ENCODE measurements around the gene RIBC1.

DNA sequence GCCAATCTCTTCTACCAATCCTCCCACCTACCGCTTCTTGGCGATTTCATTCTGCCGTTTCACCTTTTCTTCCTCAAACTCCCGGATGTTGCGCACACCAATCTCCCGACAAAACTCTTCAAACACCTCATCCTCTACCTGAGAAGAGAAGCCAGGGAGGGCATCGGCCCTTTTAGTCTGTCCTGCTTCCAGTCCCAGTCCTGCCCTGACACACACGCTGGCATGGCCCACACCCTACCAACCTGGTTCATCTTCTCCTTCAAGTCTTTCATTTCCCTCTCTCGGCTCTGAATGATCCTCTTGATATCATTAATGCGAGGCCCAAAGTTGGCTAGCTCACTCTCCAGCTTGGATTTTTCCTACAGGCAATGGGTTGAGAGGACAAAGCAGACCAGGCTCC is 19.1 kb upstream of the RIBC1 start:
- no peak for TF ChIP-seq POLR2A (IDR thresholded peaks at IDR 0.05; ENCODE audit: low read depth)
- TF ChIP-seq, protein P1, sequence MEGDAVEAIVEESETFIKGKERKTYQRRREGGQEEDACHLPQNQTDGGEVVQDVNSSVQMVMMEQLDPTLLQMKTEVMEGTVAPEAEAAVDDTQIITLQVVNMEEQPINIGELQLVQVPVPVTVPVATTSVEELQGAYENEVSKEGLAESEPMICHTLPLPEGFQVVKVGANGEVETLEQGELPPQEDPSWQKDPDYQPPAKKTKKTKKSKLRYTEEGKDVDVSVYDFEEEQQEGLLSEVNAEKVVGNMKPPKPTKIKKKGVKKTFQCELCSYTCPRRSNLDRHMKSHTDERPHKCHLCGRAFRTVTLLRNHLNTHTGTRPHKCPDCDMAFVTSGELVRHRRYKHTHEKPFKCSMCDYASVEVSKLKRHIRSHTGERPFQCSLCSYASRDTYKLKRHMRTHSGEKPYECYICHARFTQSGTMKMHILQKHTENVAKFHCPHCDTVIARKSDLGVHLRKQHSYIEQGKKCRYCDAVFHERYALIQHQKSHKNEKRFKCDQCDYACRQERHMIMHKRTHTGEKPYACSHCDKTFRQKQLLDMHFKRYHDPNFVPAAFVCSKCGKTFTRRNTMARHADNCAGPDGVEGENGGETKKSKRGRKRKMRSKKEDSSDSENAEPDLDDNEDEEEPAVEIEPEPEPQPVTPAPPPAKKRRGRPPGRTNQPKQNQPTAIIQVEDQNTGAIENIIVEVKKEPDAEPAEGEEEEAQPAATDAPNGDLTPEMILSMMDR (IDR thresholded peaks at IDR 0.05) = no peak
- TF ChIP-seq POLR2AphosphoS5 (IDR thresholded peaks at IDR 0.05) = no peak
